ENCODE data around the gene LIN37. TPM values are rescaled to one million over a fixed set of nuclear protein-coding genes. Genes with fewer than 3 reads are reported as not detected.

Gene LIN37
- total and polyA plus RNA-seq, 2 of the 13 experiments (the other 11 are each of a cell fraction or from before 2014, with no cell fraction given), result 6.3 to 8.7 TPM

DNA sequence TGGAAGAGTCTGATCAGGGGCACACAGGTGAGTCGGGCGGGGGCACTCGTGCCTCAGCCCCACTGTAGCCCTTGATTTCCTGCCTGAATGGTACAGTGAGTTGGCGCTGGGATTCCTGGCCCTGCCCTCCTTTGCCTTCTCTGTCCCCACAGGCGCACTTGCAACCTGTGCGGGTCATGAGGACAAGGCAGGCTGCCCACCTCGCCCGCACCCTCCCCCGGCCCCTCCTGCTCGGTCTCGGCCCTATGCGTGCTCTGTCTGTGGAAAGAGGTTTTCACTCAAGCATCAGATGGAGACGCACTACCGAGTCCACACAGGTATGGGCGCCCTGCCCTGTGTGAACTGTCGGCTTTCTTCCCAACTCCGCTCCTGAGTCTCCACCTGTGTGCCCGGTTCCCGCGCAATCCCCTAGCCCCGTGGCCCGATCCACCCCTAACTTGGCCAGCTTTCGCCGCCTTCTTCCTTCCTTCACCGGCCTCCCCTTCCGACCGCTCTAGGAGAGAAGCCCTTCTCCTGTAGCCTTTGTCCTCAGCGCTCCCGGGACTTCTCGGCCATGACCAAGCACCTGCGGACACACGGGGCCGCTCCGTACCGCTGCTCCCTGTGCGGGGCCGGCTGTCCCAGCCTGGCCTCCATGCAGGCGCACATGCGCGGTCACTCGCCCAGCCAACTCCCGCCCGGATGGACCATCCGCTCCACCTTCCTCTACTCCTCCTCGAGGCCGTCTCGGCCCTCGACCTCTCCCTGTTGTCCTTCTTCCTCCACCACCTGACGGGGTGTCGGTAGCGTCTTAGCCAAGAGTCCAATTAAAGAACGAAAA lies 32.2 kb upstream of the LIN37 start (continued):
- TF ChIP-seq KAT8 (CRISPR knock-in tag; IDR thresholded peaks at IDR 0.05) (no peak), ZNF510 (CRISPR knock-in tag; IDR thresholded peaks at IDR 0.05; ENCODE audit: low read depth) (peak; percentile 48; the same call in 1 of the 2 replicates), SNRNP70 (IDR thresholded peaks at IDR 0.05; ENCODE audit: low read depth, low read length) (no peak), ZNF10 (CRISPR knock-in tag; IDR thresholded peaks at IDR 0.05; ENCODE audit: borderline replicate concordance, low read depth) (no peak), EED (CRISPR knock-in tag; IDR thresholded peaks at IDR 0.05) (peak; percentile 80; the same call in 1 of the 2 replicates), SP1 (IDR thresholded peaks at IDR 0.05) (no peak), SP1 (CRISPR knock-in tag; IDR thresholded peaks at IDR 0.05) (peak; percentile 49; the same call in 1 of the 2 replicates), TSC22D2 (CRISPR knock-in tag; IDR thresholded peaks at IDR 0.05; ENCODE audit: borderline replicate concordance) (no peak), FIP1L1 (IDR thresholded peaks at IDR 0.05; ENCODE audit: borderline replicate concordance, insufficient read depth, low read depth, low read length) (no peak), RFXANK (CRISPR knock-in tag; IDR thresholded peaks at IDR 0.05) (0 out of 2 replicates have a peak, but pooled peaks have one; percentile 37), ZKSCAN5 (CRISPR knock-in tag; IDR thresholded peaks at IDR 0.05) (0 out of 2 replicates have a peak, but pooled peaks have one; percentile 34), CENPT (CRISPR knock-in tag; IDR thresholded peaks at IDR 0.05; ENCODE audit: low read depth) (no peak), TOPORS (CRISPR knock-in tag; IDR thresholded peaks at IDR 0.05) (0 out of 2 replicates have a peak, but pooled peaks have one; percentile 49), KDM3A (CRISPR knock-in tag; IDR thresholded peaks at IDR 0.05; ENCODE audit: low read depth) (no peak; the same call in 1 of the 2 replicates), ZNF747 (CRISPR knock-in tag; IDR thresholded peaks at IDR 0.05; ENCODE audit: borderline replicate concordance) (peak; percentile 80; the same call in 1 of the 2 replicates), PTBP1 (IDR thresholded peaks at IDR 0.05; ENCODE audit: low read depth, low read length, poor library complexity, severe bottlenecking) (no peak), ZNF33B (CRISPR knock-in tag; IDR thresholded peaks at IDR 0.05) (no peak), KLF13 (CRISPR knock-in tag; IDR thresholded peaks at IDR 0.05) (peak; percentile 80; the same call in 1 of the 2 replicates), ZFP41 (CRISPR knock-in tag; IDR thresholded peaks at IDR 0.05; ENCODE audit: borderline replicate concordance) (peak; percentile 83)
- TF ChIP-seq, protein P1, sequence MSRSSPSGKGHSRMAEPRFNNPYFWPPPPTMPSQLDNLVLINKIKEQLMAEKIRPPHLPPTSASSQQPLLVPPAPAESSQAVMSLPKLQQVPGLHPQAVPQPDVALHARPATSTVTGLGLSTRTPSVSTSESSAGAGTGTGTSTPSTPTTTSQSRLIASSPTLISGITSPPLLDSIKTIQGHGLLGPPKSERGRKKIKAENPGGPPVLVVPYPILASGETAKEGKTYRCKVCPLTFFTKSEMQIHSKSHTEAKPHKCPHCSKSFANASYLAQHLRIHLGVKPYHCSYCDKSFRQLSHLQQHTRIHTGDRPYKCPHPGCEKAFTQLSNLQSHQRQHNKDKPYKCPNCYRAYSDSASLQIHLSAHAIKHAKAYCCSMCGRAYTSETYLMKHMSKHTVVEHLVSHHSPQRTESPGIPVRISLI (CRISPR knock-in tag; IDR thresholded peaks at IDR 0.05; ENCODE audit: borderline replicate concordance), result peak; percentile 33; the same call in 1 of the 2 replicates
- TF ChIP-seq, protein P2, sequence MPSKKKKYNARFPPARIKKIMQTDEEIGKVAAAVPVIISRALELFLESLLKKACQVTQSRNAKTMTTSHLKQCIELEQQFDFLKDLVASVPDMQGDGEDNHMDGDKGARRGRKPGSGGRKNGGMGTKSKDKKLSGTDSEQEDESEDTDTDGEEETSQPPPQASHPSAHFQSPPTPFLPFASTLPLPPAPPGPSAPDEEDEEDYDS (CRISPR knock-in tag; IDR thresholded peaks at IDR 0.05), result no peak; the same call in 1 of the 2 replicates
- TF ChIP-seq, protein P3, sequence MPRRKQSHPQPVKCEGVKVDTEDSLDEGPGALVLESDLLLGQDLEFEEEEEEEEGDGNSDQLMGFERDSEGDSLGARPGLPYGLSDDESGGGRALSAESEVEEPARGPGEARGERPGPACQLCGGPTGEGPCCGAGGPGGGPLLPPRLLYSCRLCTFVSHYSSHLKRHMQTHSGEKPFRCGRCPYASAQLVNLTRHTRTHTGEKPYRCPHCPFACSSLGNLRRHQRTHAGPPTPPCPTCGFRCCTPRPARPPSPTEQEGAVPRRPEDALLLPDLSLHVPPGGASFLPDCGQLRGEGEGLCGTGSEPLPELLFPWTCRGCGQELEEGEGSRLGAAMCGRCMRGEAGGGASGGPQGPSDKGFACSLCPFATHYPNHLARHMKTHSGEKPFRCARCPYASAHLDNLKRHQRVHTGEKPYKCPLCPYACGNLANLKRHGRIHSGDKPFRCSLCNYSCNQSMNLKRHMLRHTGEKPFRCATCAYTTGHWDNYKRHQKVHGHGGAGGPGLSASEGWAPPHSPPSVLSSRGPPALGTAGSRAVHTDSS (CRISPR knock-in tag; conservative IDR thresholded peaks at IDR 0.05), result no peak
- TF ChIP-seq, protein P4, sequence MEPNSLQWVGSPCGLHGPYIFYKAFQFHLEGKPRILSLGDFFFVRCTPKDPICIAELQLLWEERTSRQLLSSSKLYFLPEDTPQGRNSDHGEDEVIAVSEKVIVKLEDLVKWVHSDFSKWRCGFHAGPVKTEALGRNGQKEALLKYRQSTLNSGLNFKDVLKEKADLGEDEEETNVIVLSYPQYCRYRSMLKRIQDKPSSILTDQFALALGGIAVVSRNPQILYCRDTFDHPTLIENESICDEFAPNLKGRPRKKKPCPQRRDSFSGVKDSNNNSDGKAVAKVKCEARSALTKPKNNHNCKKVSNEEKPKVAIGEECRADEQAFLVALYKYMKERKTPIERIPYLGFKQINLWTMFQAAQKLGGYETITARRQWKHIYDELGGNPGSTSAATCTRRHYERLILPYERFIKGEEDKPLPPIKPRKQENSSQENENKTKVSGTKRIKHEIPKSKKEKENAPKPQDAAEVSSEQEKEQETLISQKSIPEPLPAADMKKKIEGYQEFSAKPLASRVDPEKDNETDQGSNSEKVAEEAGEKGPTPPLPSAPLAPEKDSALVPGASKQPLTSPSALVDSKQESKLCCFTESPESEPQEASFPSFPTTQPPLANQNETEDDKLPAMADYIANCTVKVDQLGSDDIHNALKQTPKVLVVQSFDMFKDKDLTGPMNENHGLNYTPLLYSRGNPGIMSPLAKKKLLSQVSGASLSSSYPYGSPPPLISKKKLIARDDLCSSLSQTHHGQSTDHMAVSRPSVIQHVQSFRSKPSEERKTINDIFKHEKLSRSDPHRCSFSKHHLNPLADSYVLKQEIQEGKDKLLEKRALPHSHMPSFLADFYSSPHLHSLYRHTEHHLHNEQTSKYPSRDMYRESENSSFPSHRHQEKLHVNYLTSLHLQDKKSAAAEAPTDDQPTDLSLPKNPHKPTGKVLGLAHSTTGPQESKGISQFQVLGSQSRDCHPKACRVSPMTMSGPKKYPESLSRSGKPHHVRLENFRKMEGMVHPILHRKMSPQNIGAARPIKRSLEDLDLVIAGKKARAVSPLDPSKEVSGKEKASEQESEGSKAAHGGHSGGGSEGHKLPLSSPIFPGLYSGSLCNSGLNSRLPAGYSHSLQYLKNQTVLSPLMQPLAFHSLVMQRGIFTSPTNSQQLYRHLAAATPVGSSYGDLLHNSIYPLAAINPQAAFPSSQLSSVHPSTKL (CRISPR knock-in tag; IDR thresholded peaks at IDR 0.05), result peak; percentile 47
